Hepatocyte (in vitro differentiated cells): Measurements from ENCODE around the gene WDR18.

Experiments used
- CTCF ChIP-seq: fragments of 200-600 bp; sonication (generic); IDR thresholded peaks from 2 replicates; pipeline ENCODE4 v1.5.1; 2016; ENCODE audit warnings: antibody characterized with exemption, mild to moderate bottlenecking; ENCODE audit not compliant: poor library complexity
- EZH2 ChIP-seq: fragments of 200-600 bp; sonication (generic); IDR thresholded peaks from 2 replicates; pipeline ENCODE4 v1.6.1; 2016; ENCODE audit warnings: antibody characterized with exemption, mild to moderate bottlenecking, borderline replicate concordance
- EZH2phosphoT487 ChIP-seq: fragments of 200-600 bp; sonication (generic); IDR thresholded peaks from one replicate; pipeline ENCODE4 v1.6.1; 2018; ENCODE audit warnings: antibody characterized with exemption, mild to moderate bottlenecking, low read depth, moderate library complexity; ENCODE audit not compliant: unreplicated experiment, severe bottlenecking

- no peak for TF ChIP-seq EZH2phosphoT487
- no peak for TF ChIP-seq CTCF
- no peak for TF ChIP-seq EZH2
Observed at GRCh38 chr19:1014161-1015060, 30.3 kb downstream of the WDR18 start.
